Liver (tissue), 9 donors: Measurements from ENCODE around the gene SEZ6L. TPM values are rescaled to one million over a fixed set of nuclear protein-coding genes. Genes with fewer than 3 reads are reported as not detected.

Experiments
- DNase-seq: peaks from one replicate; pipeline ENCODE4 v3.0.0-alpha.2; 2017; ENCODE audit warnings: low spot score
- H3K27ac ChIP-seq, 2 donors: one replicate each; pipeline ENCODE4 v1.7.0; 2013; ENCODE audit warnings: inconsistent platforms in 2 of 2, low read length in 2 of 2, control low read depth in 1 of 2, low read depth in 1 of 2, mild to moderate bottlenecking in 1 of 2
- H3K27me3 ChIP-seq, 4 donors: one replicate each; pipeline versions ENCODE4 v1.6.1 to v1.7.0; 2013; ENCODE audit warnings: low read length in 3 of 4, inconsistent platforms in 1 of 4, mild to moderate bottlenecking in 1 of 4, moderate library complexity in 1 of 4; ENCODE audit not compliant: control insufficient read depth in 4 of 4, insufficient read depth in 4 of 4
- H3K36me3 ChIP-seq, 4 donors: one replicate each; pipeline versions ENCODE4 v1.6.1 to v1.7.0; 2013; ENCODE audit warnings: low read length in 3 of 4, mild to moderate bottlenecking in 3 of 4, low read depth in 1 of 4, moderate library complexity in 1 of 4; ENCODE audit not compliant: control insufficient read depth in 4 of 4, insufficient read depth in 3 of 4
- H3K4me1 ChIP-seq, 4 donors: one replicate each; pipeline versions ENCODE4 v1.6.1 to v1.7.0; 2013; ENCODE audit warnings: low read length in 3 of 4, mild to moderate bottlenecking in 3 of 4, moderate library complexity in 1 of 4; ENCODE audit not compliant: control insufficient read depth in 4 of 4, insufficient read depth in 4 of 4
- H3K4me3 ChIP-seq, 3 donors: one replicate each; pipeline versions ENCODE4 v1.6.1 to v1.7.0; 2013; ENCODE audit warnings: low read length in 3 of 3, control low read depth in 1 of 3, low read depth in 1 of 3, mild to moderate bottlenecking in 1 of 3
- H3K9ac ChIP-seq, 2 donors: one replicate each; pipeline ENCODE4 v1.7.0; 2013; ENCODE audit warnings: low read length in 2 of 2, mild to moderate bottlenecking in 2 of 2, moderate library complexity in 2 of 2, control low read depth in 1 of 2, low read depth in 1 of 2
- H3K9me3 ChIP-seq, 4 donors: one replicate each; pipeline versions ENCODE4 v1.6.1 to v1.7.0; 2013; ENCODE audit warnings: low read length in 3 of 4; ENCODE audit not compliant: control insufficient read depth in 4 of 4
- EGR1 ChIP-seq, 2 donors: IDR thresholded peaks; 2 replicates each; pipeline ENCODE4 v1.6.1; 2016 to 2018; ENCODE audit warnings: antibody characterized with exemption in 2 of 2, low read depth in 2 of 2
- FOXA1 ChIP-seq: IDR thresholded peaks from 2 replicates; pipeline ENCODE4 v1.6.1; 2016; ENCODE audit warnings: antibody characterized with exemption
- FOXA2 ChIP-seq: IDR thresholded peaks from 2 replicates; pipeline ENCODE4 v1.6.1; 2016; ENCODE audit warnings: antibody characterized with exemption
- GABPA ChIP-seq, 2 donors: IDR thresholded peaks in 1 of 2; conservative IDR thresholded peaks in 1 of 2; 2 replicates each; pipeline ENCODE4 v1.6.1; 2016; ENCODE audit warnings: antibody characterized with exemption in 2 of 2, mild to moderate bottlenecking in 1 of 2, moderate library complexity in 1 of 2
- HNF4A ChIP-seq, 2 donors: conservative IDR thresholded peaks; 2 replicates each; pipeline ENCODE4 v1.6.1; 2016; ENCODE audit warnings: antibody characterized with exemption in 2 of 2, mild to moderate bottlenecking in 2 of 2
- HNF4G ChIP-seq: IDR thresholded peaks from 2 replicates; pipeline ENCODE4 v1.6.1; 2016; ENCODE audit warnings: antibody characterized with exemption
- JUND ChIP-seq, 2 donors: IDR thresholded peaks; 2 replicates each; pipeline ENCODE4 v1.6.1; 2016; ENCODE audit warnings: antibody characterized with exemption in 2 of 2
- NR2F2 ChIP-seq: IDR thresholded peaks from 2 replicates; pipeline ENCODE4 v1.6.1; 2016; ENCODE audit warnings: antibody characterized with exemption
- RAD21 ChIP-seq, 2 donors: IDR thresholded peaks; 2 replicates each; pipeline ENCODE4 v1.6.1; 2016; ENCODE audit warnings: antibody characterized with exemption in 2 of 2, mild to moderate bottlenecking in 2 of 2
- RXRA ChIP-seq, 2 donors: IDR thresholded peaks; 2 replicates each; pipeline ENCODE4 v1.6.1; 2017 to 2018; ENCODE audit warnings: antibody characterized with exemption in 2 of 2, mild to moderate bottlenecking in 1 of 2
- SP1 ChIP-seq: IDR thresholded peaks from 2 replicates; pipeline ENCODE4 v1.6.1; 2018; ENCODE audit warnings: antibody characterized with exemption, mild to moderate bottlenecking
- TAF1 ChIP-seq: conservative IDR thresholded peaks from 2 replicates; pipeline ENCODE4 v1.6.1; 2016; ENCODE audit warnings: antibody characterized with exemption, mild to moderate bottlenecking
- YY1 ChIP-seq: IDR thresholded peaks from 2 replicates; pipeline ENCODE4 v1.6.1; 2016; ENCODE audit warnings: antibody characterized with exemption, mild to moderate bottlenecking
- WGBS: extraction: QIAGEN DNeasy Blood & Tissue Kit; methylation state at CpG from one replicate; pipeline ENCODE4 v1.1.7; 2013; 5-methylcytosine and 5-hydroxymethylcytosine counted together
- polyA plus RNA-seq, 2 donors: library from polyadenylated mRNA; stranded (reverse) in 1 of 2; unstranded in 1 of 2; fragments of 200-250 nt in 1 of 2; fragments of >200 nt in 1 of 2; fragmentation: Nextera tagmentation in 1 of 2; extraction: Ambion mirVana in 1 of 2; gene quantifications; one replicate each; pipeline versions ENCODE4 v1.2.1 to v1.2.3, GENCODE V29; 2013 to 2015
- total RNA-seq, 2 donors: library from RNA; depleted of rRNA; stranded (reverse); fragments of >200 nt; gene quantifications; one replicate each; pipeline ENCODE4 v1.2.3, GENCODE V29; 2014
- TF ChIP-seq, protein P1 (sequence below): IDR thresholded peaks from 2 replicates; pipeline ENCODE4 v1.6.1; 2016; ENCODE audit warnings: antibody characterized with exemption
- TF ChIP-seq, protein P2 (sequence below): IDR thresholded peaks from 2 replicates; pipeline ENCODE4 v1.6.1; 2016; ENCODE audit warnings: antibody characterized with exemption
- TF ChIP-seq, protein P3 (sequence below): IDR thresholded peaks from 2 replicates; pipeline ENCODE4 v1.6.1; 2016; ENCODE audit warnings: antibody characterized with exemption
- TF ChIP-seq, protein P4 (sequence below): fragments of 150-350 bp; IDR thresholded peaks from 2 replicates; pipeline ENCODE4 v1.5.1; 2017; ENCODE audit warnings: improper control_type of control experiment, low read depth, low read length; ENCODE audit not compliant: missing input control
- donor health status: healthy.
- donor health status: healthy.
- donor health status: healthy.
- donor health status: healthy.
- donor health status: healthy.

SEZ6L gene
- total and polyA plus RNA-seq, 4 donors, result under 0.01 to 0.70 (median 0.08) TPM; not detected in 1

DNA sequence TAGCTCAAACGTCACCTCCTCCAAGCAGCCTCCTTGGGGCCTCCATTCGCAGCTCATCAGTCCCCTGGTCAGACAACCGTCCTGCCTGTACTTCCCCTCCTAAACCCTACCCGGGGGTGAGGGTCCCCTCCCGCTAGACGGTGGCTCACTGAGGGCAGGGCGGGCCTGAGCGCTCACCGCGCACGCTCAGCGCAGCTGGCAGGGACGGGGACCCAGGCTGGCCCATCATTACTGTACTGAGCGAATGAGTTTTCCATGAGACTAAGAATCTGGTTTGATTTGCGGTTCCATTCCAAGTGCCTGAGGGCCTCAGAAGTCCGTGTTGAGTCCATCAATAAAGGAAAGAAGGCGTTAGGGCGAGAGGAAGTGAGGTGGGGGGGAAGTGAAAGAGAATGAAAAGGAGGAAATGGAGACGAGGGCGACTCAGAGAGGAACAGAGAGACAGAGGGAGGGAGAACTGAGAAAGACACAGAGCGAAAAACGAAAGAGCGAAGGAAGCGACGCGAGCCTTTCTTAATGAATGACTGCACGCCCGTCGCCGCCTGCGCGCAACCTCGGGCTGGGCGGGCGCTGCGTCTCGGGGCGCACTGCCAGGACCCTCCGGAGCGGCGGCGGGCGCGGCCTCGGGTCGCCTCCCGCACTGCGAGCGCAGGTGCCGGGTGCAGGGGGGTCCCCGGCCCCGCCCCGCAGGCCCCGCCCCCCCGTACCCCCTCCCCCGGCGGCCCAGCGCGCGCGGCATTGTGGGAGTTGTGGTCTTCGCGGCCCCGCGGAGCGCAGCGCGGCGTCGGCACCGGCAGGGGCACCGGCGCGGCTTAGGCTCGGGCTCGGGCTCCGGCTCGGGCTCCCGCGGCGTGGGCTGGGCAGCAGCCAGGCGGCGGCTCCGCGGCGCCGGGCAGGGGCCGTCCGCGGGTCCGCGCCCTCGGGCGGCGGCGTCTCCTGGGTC is 259.5 kb downstream of the SEZ6L start, which contains the start of gene ASPHD2:
Gene ASPHD2, plus strand, starts transcription at position 746 of the 943 bp plus-strand sequence. CDS start 4,356 bp downstream, outside the sequence.
- peak within 1 kb of the TSS; percentile 29 to 49 for H3K27ac ChIP-seq
- no peaks in the 10 kb centered on the region for H3K36me3 ChIP-seq
- peak within 1 kb of the TSS in 1 of 2 donors; percentile 39 for H3K9ac ChIP-seq

DNA sequence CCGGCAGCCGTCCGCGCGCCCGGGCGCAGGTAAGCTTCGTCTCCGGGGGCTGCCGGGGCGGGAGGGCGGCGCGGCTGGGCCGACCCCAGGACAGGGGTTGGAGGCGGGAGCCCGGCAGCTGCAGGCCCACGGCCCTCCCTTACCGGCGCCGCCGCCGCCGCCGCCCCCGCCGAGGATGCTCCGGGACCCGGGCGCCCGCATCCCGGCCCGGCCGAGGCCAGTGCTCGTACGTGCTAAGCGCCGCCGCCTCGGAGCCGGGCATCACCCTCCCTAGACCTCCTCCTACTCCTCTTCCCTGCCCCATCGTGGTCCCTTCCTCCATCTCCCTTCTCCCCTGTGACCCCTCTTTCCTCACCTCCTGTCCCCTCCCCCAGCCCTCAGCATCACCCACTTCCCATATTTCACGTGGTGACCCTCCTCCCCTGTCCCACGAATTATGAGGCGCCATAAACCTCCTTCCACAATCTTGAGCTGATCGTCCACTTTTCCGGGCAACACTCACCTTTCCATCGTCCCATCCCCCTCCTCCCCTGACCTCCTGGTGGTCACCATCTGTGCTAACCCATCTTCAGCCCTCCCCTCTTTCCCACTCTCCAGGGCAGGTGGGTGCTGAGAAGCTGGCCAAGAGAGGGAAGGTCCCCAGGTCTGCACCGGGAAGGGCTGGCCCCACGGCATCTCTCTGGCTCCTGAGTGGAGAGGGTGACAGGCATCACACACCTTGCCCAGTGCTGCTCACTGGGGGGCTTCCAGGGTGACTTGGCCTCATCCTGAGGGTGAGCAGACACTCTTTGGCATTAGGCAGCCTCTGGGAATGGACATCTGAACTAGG is 260.4 kb downstream of the SEZ6L start:
- Histone ChIP-seq H3K4me1 (peaks cover 1 to 7% (median 6%) of the 10 kb centered on the region in 4 donors), H3K4me3 (peak overlapping the region in 1 of 3 donors; percentile 71), H3K27me3 (peaks cover 0 to 7% (median 3%) of the 10 kb centered on the region in 4 donors), H3K27ac (no peak overlapping the region), H3K36me3 (no peaks in the 10 kb centered on the region), H3K9me3 (no peaks in the 10 kb centered on the region), H3K9ac (no peak overlapping the region)
- WGBS, result 6% methylated on average over 50 of the region's 50 CpGs
- TF ChIP-seq GABPA (IDR thresholded peaks at IDR 0.05 in 1 of 2, conservative IDR thresholded peaks at IDR 0.05 in 1 of 2), result no peak
- no peak for DNase-seq

More for the DNA sequence above, 259.5 kb downstream of the SEZ6L start, which contains the start of gene ASPHD2:
- no peak for TF ChIP-seq JUND (IDR thresholded peaks at IDR 0.05)
- no peak for TF ChIP-seq FOXA1
- no peak for TF ChIP-seq FOXA2
- no peak for TF ChIP-seq HNF4G
- TF ChIP-seq GABPA (IDR thresholded peaks at IDR 0.05 in 1 of 2, conservative IDR thresholded peaks at IDR 0.05 in 1 of 2), result no peak
- TF ChIP-seq RXRA (IDR thresholded peaks at IDR 0.05), result no peak
- Histone ChIP-seq H3K4me3 (peak within 1 kb of the TSS; percentile 70 to 77 (median 71)), H3K27me3 (peaks cover 0 to 7% (median 3%) of the 10 kb centered on the region in 4 donors), H3K9me3 (peaks cover 0 to under 1% (median under 1%) of the 10 kb centered on the region in 4 donors), H3K4me1 (peaks cover 1 to 7% (median 6%) of the 10 kb centered on the region in 4 donors)
- peak; percentile 46 for DNase-seq
- WGBS, result 2% methylated on average over 96 of the region's 96 CpGs

DNA sequence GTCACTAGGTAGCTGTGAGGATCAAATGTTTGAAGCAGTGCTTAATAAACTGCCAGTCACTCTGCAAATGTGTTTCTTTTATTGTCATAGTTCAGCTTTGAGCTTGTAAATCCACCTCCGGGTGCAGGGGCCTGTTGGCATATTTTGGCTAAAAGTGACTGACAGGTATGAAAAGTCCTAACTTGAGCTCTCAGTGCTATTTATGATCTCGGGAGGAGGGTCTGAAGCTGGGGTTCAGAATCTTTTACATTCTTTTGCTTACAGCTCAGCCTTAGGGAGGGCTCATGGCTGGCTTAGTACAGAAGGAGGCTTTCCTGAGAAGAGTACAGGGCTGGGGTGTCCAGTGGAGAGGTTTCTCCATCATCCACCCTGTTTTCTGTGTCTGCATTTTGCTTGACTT is 261.3 kb downstream of the SEZ6L start:
- WGBS, result 71% methylated on average over 2 of the region's 2 CpGs
- DNase-seq, result no peak
- no peak overlapping the region for H3K9ac ChIP-seq
- H3K4me1 ChIP-seq, result peaks cover 1 to 7% (median 6%) of the 10 kb centered on the region in 4 donors
- no peaks in the 10 kb centered on the region for H3K9me3 ChIP-seq
- peaks cover 0 to 7% (median 3%) of the 10 kb centered on the region in 4 donors for H3K27me3 ChIP-seq
- no peak overlapping the region for H3K4me3 ChIP-seq
- H3K27ac ChIP-seq, result no peak overlapping the region
- H3K36me3 ChIP-seq, result no peaks in the 10 kb centered on the region
- TF ChIP-seq FOXA1, result no peak
- TF ChIP-seq FOXA2, result no peak
- TF ChIP-seq RXRA (IDR thresholded peaks at IDR 0.05), result no peak
- no peak for TF ChIP-seq GABPA (IDR thresholded peaks at IDR 0.05 in 1 of 2, conservative IDR thresholded peaks at IDR 0.05 in 1 of 2)
- TF ChIP-seq NR2F2, result no peak
- TF ChIP-seq TAF1, result no peak
- no peak for TF ChIP-seq YY1
- no peak for TF ChIP-seq HNF4A (conservative IDR thresholded peaks at IDR 0.05)
- no peak for TF ChIP-seq EGR1 (IDR thresholded peaks at IDR 0.05; ENCODE audit: low read depth in 2 of 2)
- TF ChIP-seq, protein P1, sequence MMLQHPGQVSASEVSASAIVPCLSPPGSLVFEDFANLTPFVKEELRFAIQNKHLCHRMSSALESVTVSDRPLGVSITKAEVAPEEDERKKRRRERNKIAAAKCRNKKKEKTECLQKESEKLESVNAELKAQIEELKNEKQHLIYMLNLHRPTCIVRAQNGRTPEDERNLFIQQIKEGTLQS, result no peak
- TF ChIP-seq SP1, result no peak
- TF ChIP-seq RAD21 (IDR thresholded peaks at IDR 0.05), result no peak
- TF ChIP-seq HNF4G, result no peak
- TF ChIP-seq, protein P2, sequence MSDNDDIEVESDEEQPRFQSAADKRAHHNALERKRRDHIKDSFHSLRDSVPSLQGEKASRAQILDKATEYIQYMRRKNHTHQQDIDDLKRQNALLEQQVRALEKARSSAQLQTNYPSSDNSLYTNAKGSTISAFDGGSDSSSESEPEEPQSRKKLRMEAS, result no peak
- TF ChIP-seq JUND (IDR thresholded peaks at IDR 0.05), result no peak
- TF ChIP-seq, protein P3, sequence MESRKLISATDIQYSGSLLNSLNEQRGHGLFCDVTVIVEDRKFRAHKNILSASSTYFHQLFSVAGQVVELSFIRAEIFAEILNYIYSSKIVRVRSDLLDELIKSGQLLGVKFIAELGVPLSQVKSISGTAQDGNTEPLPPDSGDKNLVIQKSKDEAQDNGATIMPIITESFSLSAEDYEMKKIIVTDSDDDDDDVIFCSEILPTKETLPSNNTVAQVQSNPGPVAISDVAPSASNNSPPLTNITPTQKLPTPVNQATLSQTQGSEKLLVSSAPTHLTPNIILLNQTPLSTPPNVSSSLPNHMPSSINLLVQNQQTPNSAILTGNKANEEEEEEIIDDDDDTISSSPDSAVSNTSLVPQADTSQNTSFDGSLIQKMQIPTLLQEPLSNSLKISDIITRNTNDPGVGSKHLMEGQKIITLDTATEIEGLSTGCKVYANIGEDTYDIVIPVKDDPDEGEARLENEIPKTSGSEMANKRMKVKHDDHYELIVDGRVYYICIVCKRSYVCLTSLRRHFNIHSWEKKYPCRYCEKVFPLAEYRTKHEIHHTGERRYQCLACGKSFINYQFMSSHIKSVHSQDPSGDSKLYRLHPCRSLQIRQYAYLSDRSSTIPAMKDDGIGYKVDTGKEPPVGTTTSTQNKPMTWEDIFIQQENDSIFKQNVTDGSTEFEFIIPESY, result no peak
- TF ChIP-seq, protein P4, sequence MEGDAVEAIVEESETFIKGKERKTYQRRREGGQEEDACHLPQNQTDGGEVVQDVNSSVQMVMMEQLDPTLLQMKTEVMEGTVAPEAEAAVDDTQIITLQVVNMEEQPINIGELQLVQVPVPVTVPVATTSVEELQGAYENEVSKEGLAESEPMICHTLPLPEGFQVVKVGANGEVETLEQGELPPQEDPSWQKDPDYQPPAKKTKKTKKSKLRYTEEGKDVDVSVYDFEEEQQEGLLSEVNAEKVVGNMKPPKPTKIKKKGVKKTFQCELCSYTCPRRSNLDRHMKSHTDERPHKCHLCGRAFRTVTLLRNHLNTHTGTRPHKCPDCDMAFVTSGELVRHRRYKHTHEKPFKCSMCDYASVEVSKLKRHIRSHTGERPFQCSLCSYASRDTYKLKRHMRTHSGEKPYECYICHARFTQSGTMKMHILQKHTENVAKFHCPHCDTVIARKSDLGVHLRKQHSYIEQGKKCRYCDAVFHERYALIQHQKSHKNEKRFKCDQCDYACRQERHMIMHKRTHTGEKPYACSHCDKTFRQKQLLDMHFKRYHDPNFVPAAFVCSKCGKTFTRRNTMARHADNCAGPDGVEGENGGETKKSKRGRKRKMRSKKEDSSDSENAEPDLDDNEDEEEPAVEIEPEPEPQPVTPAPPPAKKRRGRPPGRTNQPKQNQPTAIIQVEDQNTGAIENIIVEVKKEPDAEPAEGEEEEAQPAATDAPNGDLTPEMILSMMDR, result no peak
